ENCODE data around the gene PLIN4. TPM values are rescaled to one million over a fixed set of nuclear protein-coding genes. Genes with fewer than 3 reads are reported as not detected.

PLIN4 gene
- polyA plus RNA-seq, 1 donor = 1.8 TPM

DNA sequence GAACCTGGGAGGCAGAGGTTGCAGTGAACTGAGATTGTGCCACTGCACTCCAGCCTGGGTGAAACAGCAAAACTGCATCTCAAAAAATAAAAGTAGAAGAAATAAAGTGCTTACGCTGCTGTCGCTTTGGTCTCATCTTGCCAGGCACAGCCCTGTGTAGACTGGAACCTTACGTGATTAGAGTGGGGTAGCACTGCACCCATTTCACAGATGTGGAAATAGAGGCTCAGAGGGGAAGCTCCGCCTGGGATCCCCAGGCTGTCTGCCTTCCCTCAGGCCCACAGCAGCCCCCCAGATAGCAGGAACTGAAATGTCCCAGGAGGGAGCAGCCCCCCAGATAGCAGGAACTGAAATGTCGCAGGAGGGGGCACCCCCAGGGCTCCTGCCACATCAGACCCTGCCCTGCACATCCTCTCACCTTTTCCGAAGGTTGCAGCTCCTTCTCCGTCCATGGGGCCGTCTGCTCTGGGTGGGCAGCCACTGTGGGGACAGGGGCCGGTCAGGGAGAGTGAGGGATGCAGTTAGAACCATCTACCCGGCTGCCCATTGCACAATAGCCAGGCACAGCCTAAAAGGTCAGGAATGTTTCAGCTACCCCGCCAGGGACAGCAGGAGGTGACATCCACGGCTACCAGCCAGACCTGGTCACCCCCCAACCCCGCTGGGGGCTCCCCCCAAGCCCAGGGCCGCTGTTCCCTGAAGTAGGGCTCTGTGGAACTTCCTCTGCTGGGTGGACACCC lies 1.9 kb downstream of the PLIN4 start:
- no peak overlapping the region for H3K4me3 ChIP-seq (ENCODE audit: low read length)

DNA sequence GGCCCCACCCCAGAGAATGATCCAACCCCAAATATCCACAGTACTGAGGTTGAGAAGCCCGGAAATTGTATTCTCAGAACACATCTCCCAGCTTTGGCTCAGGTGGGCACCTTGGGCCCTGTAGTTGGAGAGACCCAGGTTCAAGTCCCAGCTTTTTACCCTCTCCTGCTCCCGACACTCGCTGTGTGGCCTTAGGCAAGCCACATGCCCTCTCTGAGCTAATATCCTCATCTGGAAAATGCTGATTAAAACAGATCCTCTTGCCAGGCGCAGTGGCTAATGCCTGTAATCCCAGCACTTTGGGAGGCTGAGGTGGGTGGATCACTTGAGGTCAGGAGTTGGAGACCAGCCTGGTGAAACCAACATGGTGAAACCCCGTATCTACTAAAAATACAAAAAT lies 2.6 kb downstream of the PLIN4 start:
- DNase-seq = no peak
- H3K4me1 ChIP-seq (ENCODE audit: control insufficient read depth, insufficient read depth, low read length) = no peaks in the 10 kb centered on the region
- no peak overlapping the region for H3K4me3 ChIP-seq (ENCODE audit: low read length)
- H3K27me3 ChIP-seq (ENCODE audit: control insufficient read depth, insufficient read depth, low read length) = peaks cover 2% of the 10 kb centered on the region
- no peaks in the 10 kb centered on the region for H3K9me3 ChIP-seq (ENCODE audit: control insufficient read depth, low read depth, low read length)
- H3K36me3 ChIP-seq (ENCODE audit: control insufficient read depth, insufficient read depth, low read length) = no peaks in the 10 kb centered on the region
- no CpG with 5 or more reads among the region's 5 CpGs for WGBS (ENCODE audit: insufficient coverage, low lambda C conversion rate)
- no peak overlapping the region for H3K27ac ChIP-seq (ENCODE audit: low read length)

More for the DNA sequence above, 1.9 kb downstream of the PLIN4 start:
- Histone ChIP-seq H3K27me3 (ENCODE audit: control insufficient read depth, insufficient read depth, low read length) (peaks cover 2% of the 10 kb centered on the region), H3K9me3 (ENCODE audit: control insufficient read depth, low read depth, low read length) (no peaks in the 10 kb centered on the region), H3K36me3 (ENCODE audit: control insufficient read depth, insufficient read depth, low read length) (no peaks in the 10 kb centered on the region), H3K4me1 (ENCODE audit: control insufficient read depth, insufficient read depth, low read length) (no peaks in the 10 kb centered on the region), H3K27ac (ENCODE audit: low read length) (no peak overlapping the region)
- WGBS (ENCODE audit: insufficient coverage, low lambda C conversion rate) = no CpG with 5 or more reads among the region's 14 CpGs
- DNase-seq = no peak

DNA sequence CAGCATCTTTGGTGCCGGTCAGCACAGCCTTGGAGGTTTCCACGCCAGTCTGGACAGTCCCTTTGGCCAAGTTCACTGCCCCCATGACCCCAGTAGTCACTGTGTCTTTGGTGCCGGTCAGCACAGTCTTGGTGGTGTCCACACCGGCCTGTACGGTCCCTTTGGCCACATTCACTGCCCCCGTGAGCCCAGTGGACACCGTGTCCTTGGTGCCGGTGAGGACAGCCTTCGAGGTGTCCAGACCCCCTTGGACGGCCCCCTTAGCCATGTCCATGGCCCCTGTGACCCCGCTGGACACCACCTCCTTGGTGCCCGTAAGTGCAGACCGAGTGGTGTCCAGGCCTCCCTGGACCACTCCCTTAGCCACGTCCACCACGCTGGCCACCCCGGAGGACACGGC lies 5.0 kb downstream of the PLIN4 start:
- Histone ChIP-seq H3K36me3 (ENCODE audit: control insufficient read depth, insufficient read depth, low read length) (no peaks in the 10 kb centered on the region), H3K9me3 (ENCODE audit: control insufficient read depth, low read depth, low read length) (no peaks in the 10 kb centered on the region), H3K4me3 (ENCODE audit: low read length) (no peak overlapping the region), H3K27me3 (ENCODE audit: control insufficient read depth, insufficient read depth, low read length) (peaks cover 2% of the 10 kb centered on the region), H3K27ac (ENCODE audit: low read length) (no peak overlapping the region), H3K4me1 (ENCODE audit: control insufficient read depth, insufficient read depth, low read length) (no peaks in the 10 kb centered on the region)
- DNase-seq = no peak
- no CpG with 5 or more reads among the region's 17 CpGs for WGBS (ENCODE audit: insufficient coverage, low lambda C conversion rate)

DNA sequence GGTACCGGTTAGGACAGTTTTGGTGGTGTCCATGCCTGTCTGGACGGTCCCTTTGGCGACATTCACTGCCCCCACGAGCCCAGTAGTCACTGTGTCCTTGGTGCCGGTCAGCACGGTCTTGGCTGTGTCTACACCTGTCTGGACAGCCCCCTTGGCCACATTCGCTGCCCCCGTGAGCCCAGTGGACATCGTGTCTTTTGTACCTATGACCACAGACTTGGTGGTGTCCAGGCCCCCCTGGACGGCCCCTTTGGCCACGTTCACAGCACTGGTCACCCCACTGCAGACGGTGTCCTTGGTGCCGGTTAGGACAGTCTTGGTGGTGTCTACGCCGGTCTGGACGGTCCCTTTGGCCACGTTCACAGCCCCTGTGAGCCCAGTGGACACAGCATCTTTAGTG lies 6.2 kb downstream of the PLIN4 start:
- Histone ChIP-seq H3K27me3 (ENCODE audit: control insufficient read depth, insufficient read depth, low read length) (peaks cover 2% of the 10 kb centered on the region), H3K4me1 (ENCODE audit: control insufficient read depth, insufficient read depth, low read length) (no peaks in the 10 kb centered on the region), H3K27ac (ENCODE audit: low read length) (no peak overlapping the region), H3K36me3 (ENCODE audit: control insufficient read depth, insufficient read depth, low read length) (no peaks in the 10 kb centered on the region), H3K4me3 (ENCODE audit: low read length) (no peak overlapping the region), H3K9me3 (ENCODE audit: control insufficient read depth, low read depth, low read length) (no peaks in the 10 kb centered on the region)
- WGBS (ENCODE audit: insufficient coverage, low lambda C conversion rate) = no CpG with 5 or more reads among the region's 17 CpGs
- no peak for DNase-seq

DNA sequence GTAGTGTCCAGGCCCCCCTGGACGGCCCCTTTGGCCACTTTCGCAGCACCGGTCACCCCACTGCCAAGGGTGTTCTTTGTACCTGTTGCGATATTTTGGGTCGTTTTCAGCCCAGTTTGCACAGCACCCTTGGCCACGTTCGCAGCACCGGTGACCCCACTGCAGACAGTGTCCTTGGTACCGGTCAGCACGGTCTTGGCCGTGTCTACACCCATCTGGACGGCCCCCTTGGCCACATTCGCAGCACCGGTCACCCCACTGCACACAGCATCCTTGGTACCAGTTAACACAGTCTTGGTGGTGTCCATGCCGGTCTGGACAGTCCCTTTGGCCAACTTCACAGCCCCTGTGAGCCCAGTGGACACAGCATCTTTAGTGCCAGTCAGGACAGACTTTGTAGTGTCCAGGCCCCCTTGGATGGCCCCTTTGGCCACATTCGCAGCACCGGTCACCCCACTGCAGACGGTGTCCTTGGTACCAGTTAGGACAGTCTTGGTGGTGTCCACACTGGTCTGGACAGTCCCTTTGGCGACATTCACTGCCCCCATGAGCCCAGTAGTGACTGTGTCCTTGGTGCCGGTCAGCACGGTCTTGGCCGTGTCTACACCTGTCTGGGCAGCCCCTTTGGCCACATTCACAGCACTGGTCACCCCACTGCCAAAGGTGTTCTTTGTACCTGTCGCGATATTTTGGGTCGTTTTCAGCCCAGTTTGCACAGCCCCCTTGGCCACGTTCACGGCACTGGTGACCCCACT lies 6.8 kb downstream of the PLIN4 start:
- 83% methylated on average over 1 of the region's 27 CpGs for WGBS (ENCODE audit: insufficient coverage, low lambda C conversion rate)
- Histone ChIP-seq H3K36me3 (ENCODE audit: control insufficient read depth, insufficient read depth, low read length) (no peaks in the 10 kb centered on the region), H3K4me1 (ENCODE audit: control insufficient read depth, insufficient read depth, low read length) (no peaks in the 10 kb centered on the region), H3K4me3 (ENCODE audit: low read length) (no peak overlapping the region), H3K27me3 (ENCODE audit: control insufficient read depth, insufficient read depth, low read length) (peaks cover under 1% of the 10 kb centered on the region), H3K27ac (ENCODE audit: low read length) (no peak overlapping the region), H3K9me3 (ENCODE audit: control insufficient read depth, low read depth, low read length) (no peaks in the 10 kb centered on the region)
- no peak for DNase-seq

DNA sequence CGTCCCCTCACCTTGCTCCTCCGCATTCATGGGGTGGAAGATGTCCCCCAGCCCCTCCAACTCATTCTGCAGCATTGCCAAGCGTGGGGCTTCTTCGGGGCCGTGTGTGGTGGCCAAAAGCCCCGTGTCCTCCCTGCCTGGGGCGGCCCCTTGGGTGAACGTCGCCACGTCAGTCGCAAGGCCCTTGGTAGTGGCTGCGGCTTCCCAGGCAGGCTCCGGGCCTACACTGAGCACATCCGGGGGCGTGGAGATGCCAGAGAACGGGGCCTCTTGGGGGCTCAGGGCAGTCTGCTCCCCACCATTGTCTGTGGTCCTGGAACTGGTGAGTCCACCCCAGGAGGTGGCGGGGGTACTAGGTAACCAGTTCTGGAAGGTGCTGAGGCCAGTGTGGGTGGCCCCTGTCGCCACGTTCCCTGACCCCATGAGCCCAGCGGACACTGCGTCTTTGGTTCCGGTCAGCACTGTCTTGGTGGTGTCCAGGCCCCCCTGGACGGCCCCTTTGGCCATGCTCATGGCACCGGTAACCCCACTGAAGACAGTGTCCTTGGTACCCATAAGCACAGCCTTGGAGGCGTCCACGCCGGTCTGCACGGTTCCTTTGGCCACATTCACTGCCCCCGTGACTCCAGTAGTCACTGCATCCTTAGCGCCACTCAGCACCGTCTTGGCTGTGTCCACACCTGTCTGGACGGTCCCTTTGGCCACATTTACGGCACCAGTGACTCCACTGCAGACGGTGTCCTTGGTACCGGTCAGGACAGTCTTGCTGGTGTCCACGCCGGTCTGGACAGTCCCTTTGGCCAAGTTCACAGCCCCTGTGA lies 7.6 kb downstream of the PLIN4 start:
- H3K4me3 ChIP-seq (ENCODE audit: low read length) = no peak overlapping the region
- H3K27ac ChIP-seq (ENCODE audit: low read length) = no peak overlapping the region
- H3K9me3 ChIP-seq (ENCODE audit: control insufficient read depth, low read depth, low read length) = no peaks in the 10 kb centered on the region
- WGBS (ENCODE audit: insufficient coverage, low lambda C conversion rate) = no CpG with 5 or more reads among the region's 37 CpGs
- H3K27me3 ChIP-seq (ENCODE audit: control insufficient read depth, insufficient read depth, low read length) = no peaks in the 10 kb centered on the region
- no peak for DNase-seq
- no peaks in the 10 kb centered on the region for H3K36me3 ChIP-seq (ENCODE audit: control insufficient read depth, insufficient read depth, low read length)
- no peaks in the 10 kb centered on the region for H3K4me1 ChIP-seq (ENCODE audit: control insufficient read depth, insufficient read depth, low read length)

DNA sequence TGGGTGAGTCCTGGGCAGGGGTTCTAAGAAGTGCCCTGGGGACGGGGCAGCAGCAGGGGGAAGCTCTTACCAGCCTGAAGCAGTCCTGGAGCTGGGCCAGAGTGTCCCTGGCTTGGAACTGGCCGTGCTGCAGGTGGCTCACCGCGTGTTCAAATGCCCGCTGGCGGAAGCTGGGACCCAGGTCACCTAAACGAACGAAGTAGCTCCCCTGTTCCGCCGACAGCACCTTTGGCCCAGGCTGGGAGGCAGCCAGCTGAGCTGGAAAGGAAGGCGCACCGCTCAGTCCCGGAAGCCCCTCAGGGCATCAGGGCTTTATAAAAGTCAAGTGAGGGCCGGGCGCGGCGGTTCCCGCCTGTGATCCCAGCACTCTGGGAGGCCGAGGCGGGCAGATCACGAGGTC lies 9.6 kb downstream of the PLIN4 start:
- H3K4me1 ChIP-seq (ENCODE audit: control insufficient read depth, insufficient read depth, low read length) = no peaks in the 10 kb centered on the region
- no peaks in the 10 kb centered on the region for H3K9me3 ChIP-seq (ENCODE audit: control insufficient read depth, low read depth, low read length)
- H3K4me3 ChIP-seq (ENCODE audit: low read length) = no peak overlapping the region
- WGBS (ENCODE audit: insufficient coverage, low lambda C conversion rate) = no CpG with 5 or more reads among the region's 21 CpGs
- H3K36me3 ChIP-seq (ENCODE audit: control insufficient read depth, insufficient read depth, low read length) = peaks cover 10% of the 10 kb centered on the region
- no peaks in the 10 kb centered on the region for H3K27me3 ChIP-seq (ENCODE audit: control insufficient read depth, insufficient read depth, low read length)
- no peak overlapping the region for H3K27ac ChIP-seq (ENCODE audit: low read length)
- no peak for DNase-seq

DNA sequence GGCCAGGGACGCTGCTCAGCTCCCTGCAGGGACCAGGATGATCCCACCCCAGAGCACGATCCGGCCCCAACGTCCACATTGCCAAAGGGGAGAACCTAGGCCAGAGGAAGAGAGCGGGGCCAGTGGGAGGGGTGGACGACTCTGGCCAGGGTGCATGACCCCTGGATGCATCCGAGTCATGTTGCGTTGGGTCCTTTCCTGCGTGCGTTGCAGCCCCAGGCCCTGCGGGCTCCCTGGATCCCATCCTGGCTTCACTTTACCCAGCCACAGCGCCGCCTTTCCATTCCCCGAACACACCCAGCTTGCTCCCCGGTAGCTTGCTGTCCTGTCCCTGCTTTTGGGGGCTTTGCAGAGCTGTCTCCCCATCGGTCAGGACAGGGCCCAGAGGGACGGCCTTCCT lies 10.5 kb downstream of the PLIN4 start:
- no peak for DNase-seq
- Histone ChIP-seq H3K27ac (ENCODE audit: low read length) (no peak overlapping the region), H3K27me3 (ENCODE audit: control insufficient read depth, insufficient read depth, low read length) (no peaks in the 10 kb centered on the region), H3K4me1 (ENCODE audit: control insufficient read depth, insufficient read depth, low read length) (no peaks in the 10 kb centered on the region), H3K4me3 (ENCODE audit: low read length) (no peak overlapping the region), H3K36me3 (ENCODE audit: control insufficient read depth, insufficient read depth, low read length) (peaks cover 11% of the 10 kb centered on the region), H3K9me3 (ENCODE audit: control insufficient read depth, low read depth, low read length) (no peaks in the 10 kb centered on the region)
- no CpG with 5 or more reads among the region's 17 CpGs for WGBS (ENCODE audit: insufficient coverage, low lambda C conversion rate)

DNA sequence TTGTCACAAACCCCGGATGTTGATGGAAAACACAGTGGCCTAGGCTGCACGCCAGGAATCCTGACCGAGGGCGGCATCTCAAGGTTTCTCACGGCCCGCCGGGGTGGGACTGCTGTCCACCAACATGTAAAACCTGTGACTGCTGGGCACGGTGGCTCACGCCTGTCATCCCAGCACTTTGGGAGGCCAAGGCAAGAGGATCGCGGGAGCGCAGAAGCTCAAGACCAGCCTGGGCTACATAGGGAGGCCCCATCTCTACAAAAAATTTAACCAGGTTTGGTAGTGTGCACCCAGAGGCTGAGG lies 11.2 kb downstream of the PLIN4 start:
- Histone ChIP-seq H3K27me3 (ENCODE audit: control insufficient read depth, insufficient read depth, low read length) (no peaks in the 10 kb centered on the region), H3K27ac (ENCODE audit: low read length) (no peak overlapping the region), H3K4me3 (ENCODE audit: low read length) (no peak overlapping the region), H3K36me3 (ENCODE audit: control insufficient read depth, insufficient read depth, low read length) (peaks cover 17% of the 10 kb centered on the region), H3K9me3 (ENCODE audit: control insufficient read depth, low read depth, low read length) (no peaks in the 10 kb centered on the region), H3K4me1 (ENCODE audit: control insufficient read depth, insufficient read depth, low read length) (no peaks in the 10 kb centered on the region)
- no CpG with 5 or more reads among the region's 12 CpGs for WGBS (ENCODE audit: insufficient coverage, low lambda C conversion rate)
- DNase-seq = no peak

DNA sequence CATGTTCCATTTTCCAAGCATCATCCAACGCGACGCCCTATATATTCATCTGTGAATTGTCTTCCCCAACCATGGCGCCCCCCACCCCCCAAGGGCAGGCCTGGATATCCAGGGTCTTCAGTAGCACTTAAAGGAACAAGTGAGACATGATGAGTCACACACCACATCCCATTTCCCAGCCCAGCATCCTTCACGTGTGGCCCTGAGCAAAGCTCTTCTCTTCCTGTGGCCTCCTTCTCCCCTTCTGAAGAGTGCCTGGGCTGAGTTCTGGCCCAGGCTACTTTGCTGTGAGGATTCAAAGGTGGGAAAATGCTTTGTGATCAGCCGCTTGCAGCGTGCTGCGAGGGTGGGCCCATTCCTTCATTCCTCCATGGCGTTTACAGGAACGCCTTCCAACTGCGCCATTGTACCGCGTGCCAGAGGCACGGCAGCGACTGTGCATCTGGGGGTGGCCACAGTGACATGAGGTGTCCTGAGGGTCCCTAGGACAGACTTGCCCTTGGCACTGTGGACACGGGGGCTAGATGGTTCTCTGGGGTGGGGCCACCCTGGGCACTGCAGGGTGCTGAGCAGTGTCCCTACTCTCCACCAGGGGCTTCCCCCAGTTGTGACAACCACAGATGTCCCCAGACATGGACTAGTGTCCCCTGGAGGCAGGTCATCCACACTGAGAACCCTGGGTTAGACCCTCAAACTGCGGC lies 11.7 kb downstream of the PLIN4 start:
- no CpG with 5 or more reads among the region's 17 CpGs for WGBS (ENCODE audit: insufficient coverage, low lambda C conversion rate)
- Histone ChIP-seq H3K27me3 (ENCODE audit: control insufficient read depth, insufficient read depth, low read length) (no peaks in the 10 kb centered on the region), H3K36me3 (ENCODE audit: control insufficient read depth, insufficient read depth, low read length) (peaks cover 22% of the 10 kb centered on the region), H3K9me3 (ENCODE audit: control insufficient read depth, low read depth, low read length) (no peaks in the 10 kb centered on the region), H3K4me1 (ENCODE audit: control insufficient read depth, insufficient read depth, low read length) (no peaks in the 10 kb centered on the region), H3K27ac (ENCODE audit: low read length) (no peak overlapping the region), H3K4me3 (ENCODE audit: low read length) (no peak overlapping the region)
- no peak for DNase-seq
